Measurements from ENCODE around the gene FAM241A. TPM values are rescaled to one million over a fixed set of nuclear protein-coding genes. Genes with fewer than 3 reads are reported as not detected.
"Not testable (repeated sequence)": the region's sequence is repeated elsewhere in the genome, so short reads cannot be mapped to it uniquely, and the experiment has no call there.

FAM241A gene
- 10 to 100 TPM in 1 of 2 donors, 1 to 10 TPM in 1; 4.3 to 16.0 TPM for total RNA-seq

GRCh38 chr4:112145326-112145789 is at the start of gene FAM241A:
Gene FAM241A (plus strand): TSS chr4:112145454. CDS start chr4:112145581, 127 bp downstream.
- H3K27ac Mint-ChIP-seq, result peak within 1 kb of the TSS; percentile 79 to 89
- H3K4me1 Mint-ChIP-seq (ENCODE audit: low read depth in 2 of 2), result peaks cover 34 to 35% of the 10 kb centered on the region in 2 donors
- H3K9me3 Mint-ChIP-seq, result no peaks in the 10 kb centered on the region
- peak within 1 kb of the TSS; percentile 91 for H3K4me3 Mint-ChIP-seq
- no peaks in the 10 kb centered on the region for H3K36me3 Mint-ChIP-seq
- DNase-seq (ENCODE audit: low spot score), result peak; percentile 91
- ATAC-seq, result peak; percentile 97 to 99
- no peaks in the 10 kb centered on the region for H3K27me3 Mint-ChIP-seq

- Mint-ChIP-seq H3K9me3 (no peaks in the 10 kb centered on the region), H3K36me3 (no peaks in the 10 kb centered on the region), H3K4me1 (ENCODE audit: low read depth in 2 of 2) (peaks cover 0 to 4% of the 10 kb centered on the region in 2 donors), H3K4me3 (no peak overlapping the region), H3K27ac (peak overlapping the region in 1 of 2 donors; percentile 34), H3K27me3 (peaks cover 17 to 30% of the 10 kb centered on the region in 2 donors)
- DNase-seq (ENCODE audit: low spot score) (no peak), ATAC-seq (no peak)
Observed at GRCh38 chr4:112098841-112099530, 46.3 kb upstream of the FAM241A start.

- Mint-ChIP-seq H3K4me1 (ENCODE audit: low read depth in 2 of 2) (peaks cover 0 to 4% of the 10 kb centered on the region in 2 donors), H3K4me3 (no peak overlapping the region), H3K27me3 (peaks cover 17 to 30% of the 10 kb centered on the region in 2 donors), H3K36me3 (no peaks in the 10 kb centered on the region), H3K9me3 (no peaks in the 10 kb centered on the region), H3K27ac (peak overlapping the region in 1 of 2 donors; percentile 34)
- DNase-seq (ENCODE audit: low spot score), result no peak
- peak in 1 of 2 donors; percentile 49 for ATAC-seq
Observed at GRCh38 chr4:112099701-112100297, 45.5 kb upstream of the FAM241A start.

- Mint-ChIP-seq H3K27ac (no peak overlapping the region), H3K27me3 (peaks cover 12 to 13% of the 10 kb centered on the region in 2 donors), H3K4me1 (ENCODE audit: low read depth in 2 of 2) (peaks cover 0 to 4% of the 10 kb centered on the region in 2 donors), H3K4me3 (no peak overlapping the region), H3K9me3 (no peaks in the 10 kb centered on the region), H3K36me3 (no peaks in the 10 kb centered on the region)
- DNase-seq (ENCODE audit: low spot score), result no peak
- ATAC-seq, result no peak
Observed at GRCh38 chr4:112102875-112103370, 42.3 kb upstream of the FAM241A start.

GRCh38 chr4:112105201-112105969 is 39.9 kb upstream of the FAM241A start:
- no peak overlapping the region for H3K27ac Mint-ChIP-seq
- H3K9me3 Mint-ChIP-seq, result no peaks in the 10 kb centered on the region
- no peaks in the 10 kb centered on the region for H3K27me3 Mint-ChIP-seq
- no peak for DNase-seq (ENCODE audit: low spot score)
- no peak for ATAC-seq
- H3K4me1 Mint-ChIP-seq (ENCODE audit: low read depth in 2 of 2), result peaks cover 7 to 10% of the 10 kb centered on the region in 2 donors
- no peak overlapping the region for H3K4me3 Mint-ChIP-seq
- H3K36me3 Mint-ChIP-seq, result no peaks in the 10 kb centered on the region

GRCh38 chr4:112109360-112110058 is 35.7 kb upstream of the FAM241A start:
- no peaks in the 10 kb centered on the region for H3K36me3 Mint-ChIP-seq
- no peaks in the 10 kb centered on the region for H3K9me3 Mint-ChIP-seq
- ATAC-seq (peak; percentile 74 to 81), DNase-seq (ENCODE audit: low spot score) (no peak)
- peaks cover 7 to 10% of the 10 kb centered on the region in 2 donors for H3K4me1 Mint-ChIP-seq (ENCODE audit: low read depth in 2 of 2)
- peak overlapping the region; percentile 55 for H3K4me3 Mint-ChIP-seq
- peak overlapping the region; percentile 3 to 10 for H3K27ac Mint-ChIP-seq
- H3K27me3 Mint-ChIP-seq, result no peaks in the 10 kb centered on the region

GRCh38 chr4:112110059-112110425 is 35.2 kb upstream of the FAM241A start:
- DNase-seq (ENCODE audit: low spot score), result no peak
- H3K27ac Mint-ChIP-seq, result peak overlapping the region; percentile 3 to 10
- H3K36me3 Mint-ChIP-seq, result no peaks in the 10 kb centered on the region
- H3K4me1 Mint-ChIP-seq (ENCODE audit: low read depth in 2 of 2), result peaks cover 7 to 10% of the 10 kb centered on the region in 2 donors
- peak overlapping the region; percentile 55 for H3K4me3 Mint-ChIP-seq
- H3K27me3 Mint-ChIP-seq, result no peaks in the 10 kb centered on the region
- no peak for ATAC-seq
- H3K9me3 Mint-ChIP-seq, result no peaks in the 10 kb centered on the region

GRCh38 chr4:112111306-112111705 is 33.9 kb upstream of the FAM241A start:
- no peak for DNase-seq (ENCODE audit: low spot score)
- Mint-ChIP-seq H3K27me3 (no peaks in the 10 kb centered on the region), H3K9me3 (no peaks in the 10 kb centered on the region), H3K27ac (no peak overlapping the region), H3K36me3 (no peaks in the 10 kb centered on the region), H3K4me1 (ENCODE audit: low read depth in 2 of 2) (peaks cover 7 to 10% of the 10 kb centered on the region in 2 donors), H3K4me3 (no peak overlapping the region)
- no peak for ATAC-seq

GRCh38 chr4:112112095-112112494 is 33.2 kb upstream of the FAM241A start:
- not testable (repeated sequence) for H3K4me3 Mint-ChIP-seq; H3K36me3 Mint-ChIP-seq; DNase-seq (ENCODE audit: low spot score); H3K4me1 Mint-ChIP-seq (ENCODE audit: low read depth in 2 of 2); H3K27me3 Mint-ChIP-seq; H3K27ac Mint-ChIP-seq; ATAC-seq; H3K9me3 Mint-ChIP-seq

- Mint-ChIP-seq H3K4me3 (no peak overlapping the region), H3K36me3 (no peaks in the 10 kb centered on the region), H3K9me3 (no peaks in the 10 kb centered on the region), H3K27ac (no peak overlapping the region), H3K4me1 (ENCODE audit: low read depth in 2 of 2) (peaks cover 7 to 10% of the 10 kb centered on the region in 2 donors), H3K27me3 (no peaks in the 10 kb centered on the region)
- no peak for ATAC-seq
- DNase-seq (ENCODE audit: low spot score), result no peak
Observed at GRCh38 chr4:112112590-112113170, 32.6 kb upstream of the FAM241A start.

GRCh38 chr4:112113864-112114263 is 31.4 kb upstream of the FAM241A start:
- Mint-ChIP-seq H3K9me3 (no peaks in the 10 kb centered on the region), H3K27me3 (no peaks in the 10 kb centered on the region)

GRCh38 chr4:112114452-112114851 is 30.8 kb upstream of the FAM241A start:
- Mint-ChIP-seq H3K36me3 (peaks cover 2% of the 10 kb centered on the region), H3K4me3 (no peak overlapping the region), H3K27me3 (no peaks in the 10 kb centered on the region), H3K27ac (no peak overlapping the region), H3K4me1 (ENCODE audit: low read depth in 2 of 2) (peaks cover 11 to 19% of the 10 kb centered on the region in 2 donors), H3K9me3 (peaks cover 2% of the 10 kb centered on the region)
- ATAC-seq (no peak), DNase-seq (ENCODE audit: low spot score) (no peak)

More at GRCh38 chr4:112113864-112114263, 31.4 kb upstream of the FAM241A start:
- peaks cover 9 to 14% of the 10 kb centered on the region in 2 donors for H3K4me1 Mint-ChIP-seq (ENCODE audit: low read depth in 2 of 2)
- ATAC-seq (no peak), DNase-seq (ENCODE audit: low spot score) (no peak)
- no peaks in the 10 kb centered on the region for H3K36me3 Mint-ChIP-seq
- no peak overlapping the region for H3K4me3 Mint-ChIP-seq
- no peak overlapping the region for H3K27ac Mint-ChIP-seq
